Activated CD8-positive, alpha-beta T cell treated with anti-CD3 and anti-CD28 coated beads for 36 hours (primary cell): ENCODE measurements around the gene HECTD4. TPM values are rescaled to one million over a fixed set of nuclear protein-coding genes. Genes with fewer than 3 reads are reported as not detected.

Experiments
- ATAC-seq: fragments of 200-7000 bp; cut with Tn5 transposase; one replicate; pipeline ENCODE4 v1.10.0; 2021; ENCODE audit warnings: mild to moderate bottlenecking, moderate library complexity
- CTCF ChIA-PET: fragments of 350-600 bp; sonication (Branson Sonifier 250); formaldehyde crosslinking; loops from one replicate; lab custom pipeline; 2021; ENCODE audit warnings: antibody characterized with exemption; lab: Charles Lee
- POLR2A ChIA-PET: fragments of 350-600 bp; sonication (Branson Sonifier 250); formaldehyde crosslinking; loops from one replicate; lab custom pipeline; 2021; ENCODE audit warnings: antibody characterized with exemption; lab: Charles Lee
- DNase-seq: peaks from one replicate; pipeline ENCODE4 v3.0.0-alpha.2; 2020
- H3K27ac Mint-ChIP-seq: one replicate; pipeline ENCODE4 v1.8.0; 2021; ENCODE audit warnings: mild to moderate bottlenecking, mixed read lengths
- H3K27me3 Mint-ChIP-seq: one replicate; pipeline ENCODE4 v1.8.0; 2021; ENCODE audit warnings: mixed read lengths
- H3K36me3 Mint-ChIP-seq: one replicate; pipeline ENCODE4 v1.8.0; 2021; ENCODE audit warnings: low read depth, mixed read lengths
- H3K4me1 Mint-ChIP-seq: one replicate; pipeline ENCODE4 v1.8.0; 2021; ENCODE audit warnings: low read depth, mixed read lengths
- H3K4me3 Mint-ChIP-seq: one replicate; pipeline ENCODE4 v1.8.0; 2021; ENCODE audit warnings: mild to moderate bottlenecking, moderate library complexity, mixed read lengths
- H3K9me3 Mint-ChIP-seq: one replicate; pipeline ENCODE4 v1.8.0; 2021; ENCODE audit warnings: mixed read lengths
- intact Hi-C: fragments of 100-400 bp; cut with micrococcal nuclease; formaldehyde crosslinking; loops from one replicate; pipeline ENCODE4 v1.10.0; 2022
- total RNA-seq, 2 experiments: library from RNA; stranded (reverse); gene quantifications; one replicate each; pipeline ENCODE4 v1.2.3, GENCODE V29; 2021
- TF ChIP-seq, protein P1 (sequence below): fragments of 200-600 bp; IDR thresholded peaks from one replicate; pipeline ENCODE4 v1.8.0; 2022; ENCODE audit warnings: antibody characterized with exemption, mild to moderate bottlenecking

The HECTD4 gene
- total RNA-seq, 2 experiments from 2014 or later: 18.2 to 22.6 TPM

GRCh38 chr12:112305951-112306350 is 76.3 kb downstream of the HECTD4 start:
- Mint-ChIP-seq H3K9me3 (no peaks in the 10 kb centered on the region), H3K4me1 (peaks cover 8% of the 10 kb centered on the region), H3K27me3 (no peaks in the 10 kb centered on the region), H3K4me3 (no peak overlapping the region), H3K27ac (no peak overlapping the region), H3K36me3 (peaks cover 12% of the 10 kb centered on the region)
- ChIA-PET POLR2A (no interaction called here), CTCF (interaction anchor here (1.3 kb wide), 1 partner anchor 15 kb away, joined by 3 read pairs; no protein-coding TSS in a partner anchor)
- no peak for ATAC-seq
- no peak for DNase-seq
- intact Hi-C loops: no loop called here
- TF ChIP-seq, protein P1, sequence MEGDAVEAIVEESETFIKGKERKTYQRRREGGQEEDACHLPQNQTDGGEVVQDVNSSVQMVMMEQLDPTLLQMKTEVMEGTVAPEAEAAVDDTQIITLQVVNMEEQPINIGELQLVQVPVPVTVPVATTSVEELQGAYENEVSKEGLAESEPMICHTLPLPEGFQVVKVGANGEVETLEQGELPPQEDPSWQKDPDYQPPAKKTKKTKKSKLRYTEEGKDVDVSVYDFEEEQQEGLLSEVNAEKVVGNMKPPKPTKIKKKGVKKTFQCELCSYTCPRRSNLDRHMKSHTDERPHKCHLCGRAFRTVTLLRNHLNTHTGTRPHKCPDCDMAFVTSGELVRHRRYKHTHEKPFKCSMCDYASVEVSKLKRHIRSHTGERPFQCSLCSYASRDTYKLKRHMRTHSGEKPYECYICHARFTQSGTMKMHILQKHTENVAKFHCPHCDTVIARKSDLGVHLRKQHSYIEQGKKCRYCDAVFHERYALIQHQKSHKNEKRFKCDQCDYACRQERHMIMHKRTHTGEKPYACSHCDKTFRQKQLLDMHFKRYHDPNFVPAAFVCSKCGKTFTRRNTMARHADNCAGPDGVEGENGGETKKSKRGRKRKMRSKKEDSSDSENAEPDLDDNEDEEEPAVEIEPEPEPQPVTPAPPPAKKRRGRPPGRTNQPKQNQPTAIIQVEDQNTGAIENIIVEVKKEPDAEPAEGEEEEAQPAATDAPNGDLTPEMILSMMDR: no peak

DNA sequence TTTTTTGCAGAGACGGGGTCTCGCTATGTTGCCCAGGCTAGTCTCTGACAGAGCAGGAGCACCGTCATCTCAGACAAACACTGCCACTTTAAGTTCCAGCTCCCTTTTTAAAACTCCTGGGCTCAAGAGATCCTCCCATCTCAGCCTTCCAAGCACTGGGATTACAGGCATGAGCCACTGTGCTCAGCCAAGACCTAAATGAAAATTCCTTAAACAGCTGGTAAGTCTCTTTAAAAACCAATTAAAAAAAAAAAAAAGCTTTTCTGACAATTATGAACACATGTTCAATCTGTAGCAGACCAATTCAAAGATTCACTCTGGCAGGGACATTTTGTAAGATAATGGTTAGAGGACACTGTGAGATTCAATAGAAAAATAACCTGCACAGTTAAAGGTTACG is 77.8 kb downstream of the HECTD4 start:
- Mint-ChIP-seq H3K4me1 (peaks cover 8% of the 10 kb centered on the region), H3K27me3 (no peaks in the 10 kb centered on the region), H3K9me3 (no peaks in the 10 kb centered on the region), H3K4me3 (no peak overlapping the region), H3K36me3 (peaks cover 12% of the 10 kb centered on the region), H3K27ac (no peak overlapping the region)
- ATAC-seq: no peak
- TF ChIP-seq, protein P1: no peak
- no peak for DNase-seq
- ChIA-PET POLR2A (no interaction called here), CTCF (no interaction called here)
- intact Hi-C loops: no loop called here

DNA sequence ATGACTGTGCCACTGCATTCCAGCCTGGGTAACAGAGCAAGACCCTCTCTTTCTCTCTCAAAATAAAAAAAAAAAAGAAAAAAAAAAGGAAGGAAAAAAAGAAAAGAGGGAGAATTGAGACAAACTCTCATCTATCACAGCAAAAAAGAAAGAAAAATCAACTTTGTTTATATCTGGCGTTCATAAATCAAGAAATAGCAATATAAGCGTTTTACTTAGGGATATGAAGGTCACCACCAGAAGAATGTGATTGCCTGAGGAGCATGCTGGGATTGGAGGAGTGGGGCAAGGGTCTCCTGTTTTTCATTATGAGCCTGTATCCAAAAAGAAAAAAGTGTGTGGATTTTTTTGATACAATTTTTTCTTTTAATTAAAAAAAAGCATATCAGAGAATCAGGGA is 78.4 kb downstream of the HECTD4 start:
- CTCF ChIA-PET: no interaction called here
- no peaks in the 10 kb centered on the region for H3K27me3 Mint-ChIP-seq
- POLR2A ChIA-PET: no interaction called here
- H3K27ac Mint-ChIP-seq: no peak overlapping the region
- H3K36me3 Mint-ChIP-seq: peaks cover 12% of the 10 kb centered on the region
- ATAC-seq (no peak), DNase-seq (no peak)
- H3K4me1 Mint-ChIP-seq: peaks cover 8% of the 10 kb centered on the region
- H3K9me3 Mint-ChIP-seq: no peaks in the 10 kb centered on the region
- H3K4me3 Mint-ChIP-seq: no peak overlapping the region
- TF ChIP-seq, protein P1: no peak
- intact Hi-C loops: no loop called here

DNA sequence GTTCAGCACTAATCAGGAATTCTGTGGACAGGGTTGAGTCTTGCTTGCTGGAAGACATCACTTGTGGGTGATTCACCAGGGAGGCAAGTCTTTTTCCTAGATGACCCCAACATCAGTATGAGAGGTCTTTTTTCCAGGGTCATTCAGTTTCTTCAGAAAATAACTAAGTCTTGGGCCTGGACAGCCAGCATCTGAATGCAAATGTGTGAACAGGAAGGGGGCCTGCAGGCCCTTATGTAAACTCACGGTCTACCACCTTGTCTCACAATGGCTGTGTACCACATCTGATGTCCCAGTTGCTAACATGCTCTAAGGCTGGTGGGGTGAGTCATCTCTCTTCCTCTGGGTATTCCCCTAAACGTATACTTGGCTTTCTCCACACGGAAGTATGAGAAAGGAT is 79.2 kb downstream of the HECTD4 start:
- intact Hi-C loops: no loop called here
- ChIA-PET CTCF (interaction anchor here (1.3 kb wide), 1 partner anchor 84 kb away, joined by 3 read pairs; no protein-coding TSS in a partner anchor), POLR2A (interaction anchor here (0.8 kb wide), 1 partner anchor 291 kb away, joined by 3 read pairs; no protein-coding TSS in a partner anchor)
- peak overlapping the region; percentile 92 for H3K27ac Mint-ChIP-seq
- DNase-seq (peak; percentile 78), ATAC-seq (peak; percentile 100)
- TF ChIP-seq, protein P1: no peak
- no peak overlapping the region for H3K4me3 Mint-ChIP-seq
- H3K9me3 Mint-ChIP-seq: no peaks in the 10 kb centered on the region
- no peaks in the 10 kb centered on the region for H3K27me3 Mint-ChIP-seq
- H3K4me1 Mint-ChIP-seq: peaks cover 8% of the 10 kb centered on the region
- H3K36me3 Mint-ChIP-seq: peaks cover 12% of the 10 kb centered on the region

DNA sequence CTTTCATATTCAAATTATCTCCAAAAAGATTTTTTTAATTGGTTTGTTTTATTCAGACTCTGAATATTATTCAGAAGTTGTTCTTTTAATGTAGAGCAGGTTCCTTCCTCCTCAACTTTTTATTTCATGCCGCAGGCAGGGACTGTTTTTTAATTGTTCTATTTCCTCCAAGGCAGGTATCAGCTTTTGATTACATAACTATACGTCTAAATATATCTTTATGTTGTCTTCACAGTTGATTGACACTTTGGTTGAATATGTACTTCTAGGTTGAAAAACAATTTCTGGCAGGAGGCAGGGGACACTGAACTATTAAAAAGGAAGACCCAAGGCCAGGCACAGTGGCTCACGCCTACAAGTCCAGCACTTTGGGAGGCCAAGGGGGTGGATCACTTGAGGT is 82.5 kb downstream of the HECTD4 start:
- ChIA-PET CTCF (no interaction called here), POLR2A (no interaction called here)
- no peak for ATAC-seq
- Mint-ChIP-seq H3K4me3 (no peak overlapping the region), H3K27me3 (no peaks in the 10 kb centered on the region), H3K4me1 (peaks cover 8% of the 10 kb centered on the region), H3K27ac (no peak overlapping the region), H3K9me3 (no peaks in the 10 kb centered on the region), H3K36me3 (peaks cover 8% of the 10 kb centered on the region)
- no peak for DNase-seq
- TF ChIP-seq, protein P1: no peak
- intact Hi-C loops: no loop called here
